Endodermal cell (in vitro differentiated cells): Measurements from ENCODE around the gene PLB1. TPM values are rescaled to one million over a fixed set of nuclear protein-coding genes. Genes with fewer than 3 reads are reported as not detected.

Source experiments
- DNase-seq: peaks from one replicate; pipeline ENCODE4 v3.0.0-alpha.2; 2017
- H3K27ac ChIP-seq: 2 replicates; pipeline ENCODE4 v1.5.1; 2013; ENCODE audit warnings: mild to moderate bottlenecking, low read depth, low read length, moderate library complexity
- H3K27me3 ChIP-seq: 2 replicates; pipeline ENCODE4 v1.6.1; 2013; ENCODE audit warnings: mild to moderate bottlenecking, low read length, moderate library complexity; ENCODE audit not compliant: insufficient read depth, control insufficient read depth, poor library complexity, severe bottlenecking
- H3K36me3 ChIP-seq: 2 replicates; pipeline ENCODE4 v1.7.0; 2013; ENCODE audit warnings: mild to moderate bottlenecking, low read length, moderate library complexity; ENCODE audit not compliant: control insufficient read depth, insufficient read depth
- H3K4me1 ChIP-seq: one replicate; pipeline ENCODE4 v1.7.0; 2013; ENCODE audit warnings: low read length; ENCODE audit not compliant: control insufficient read depth, insufficient read depth
- H3K4me3 ChIP-seq: 2 replicates; pipeline ENCODE4 v1.5.1; 2013; ENCODE audit warnings: mild to moderate bottlenecking, low read length, moderate library complexity
- H3K9ac ChIP-seq: 2 replicates; pipeline ENCODE4 v1.6.1; 2013; ENCODE audit warnings: mild to moderate bottlenecking, low read length, moderate library complexity; ENCODE audit not compliant: poor library complexity, severe bottlenecking; ENCODE audit errors: extremely low read depth
- H3K9me3 ChIP-seq: 2 replicates; pipeline ENCODE4 v1.6.1; 2013; ENCODE audit warnings: mild to moderate bottlenecking, low read length, moderate library complexity; ENCODE audit not compliant: control insufficient read depth
- H3K27ac Mint-ChIP-seq: 2 replicates; pipeline ENCODE4 v1.8.0; 2020; ENCODE audit warnings: mixed read lengths
- H3K27me3 Mint-ChIP-seq: 2 replicates; pipeline ENCODE4 v1.8.0; 2021; ENCODE audit warnings: mild to moderate bottlenecking, mixed read lengths; ENCODE audit not compliant: insufficient read depth
- H3K36me3 Mint-ChIP-seq: 2 replicates; pipeline ENCODE4 v1.8.0; 2020; ENCODE audit warnings: low read depth, mixed read lengths
- H3K4me1 Mint-ChIP-seq: 2 replicates; pipeline ENCODE4 v1.8.0; 2020; ENCODE audit warnings: mixed read lengths
- H3K4me3 Mint-ChIP-seq: 2 replicates; pipeline ENCODE4 v1.8.0; 2020; ENCODE audit warnings: mild to moderate bottlenecking, moderate library complexity, mixed read lengths
- H3K9me3 Mint-ChIP-seq: 2 replicates; pipeline ENCODE4 v1.8.0; 2020; ENCODE audit warnings: mild to moderate bottlenecking, mixed read lengths
- CTCF ChIP-seq: fragments of 200-600 bp; sonication (generic); conservative IDR thresholded peaks from 2 replicates; pipeline ENCODE4 v1.5.0; 2021; ENCODE audit warnings: antibody characterized with exemption, mild to moderate bottlenecking
- WGBS, 2 experiments: methylation state at CpG; one replicate each; pipeline versions ENCODE4 v1.1.5 to v1.1.7; 2013; ENCODE audit warnings: missing lambda C conversion rate in 2 of 2, mixed read lengths in 1 of 2; ENCODE audit not compliant: insufficient coverage in 1 of 2, insufficient read length in 1 of 2; 5-methylcytosine and 5-hydroxymethylcytosine counted together
- total RNA-seq, 2 donors: library from RNA; stranded (reverse); fragmentation: NEBNext Ultra II Directional in 1 of 2; extraction: Animal tissue kit (Norgen Biotek cat#: 25700) in 1 of 2; gene quantifications; 2 replicates in 1 of 2; 3 replicates in 1 of 2; pipeline ENCODE4 v1.2.1, GENCODE V29; 2021

Gene PLB1
- total RNA-seq, 2 donors from 2014 or later, result 0.35 to 0.38 TPM

GRCh38 chr2:28653892-28654662 is 158.2 kb downstream of the PLB1 start:
- Mint-ChIP-seq H3K27ac (no peak overlapping the region), H3K4me3 (no peak overlapping the region), H3K9me3 (peaks cover 2% of the 10 kb centered on the region), H3K27me3 (no peaks in the 10 kb centered on the region), H3K36me3 (no peaks in the 10 kb centered on the region), H3K4me1 (no peaks in the 10 kb centered on the region)
- Histone ChIP-seq H3K27me3 (no peaks in the 10 kb centered on the region), H3K36me3 (no peaks in the 10 kb centered on the region), H3K9me3 (no peaks in the 10 kb centered on the region), H3K4me3 (no peak overlapping the region), H3K9ac (no peak overlapping the region), H3K4me1 (no peaks in the 10 kb centered on the region), H3K27ac (no peak overlapping the region)
- 97% methylated on average over 2 of the region's 2 CpGs; no CpG with 5 or more reads in 1 of the 2 experiments for WGBS, 2 experiments
- no peak for DNase-seq
- no peak for TF ChIP-seq CTCF

GRCh38 chr2:28654663-28655320 is 158.9 kb downstream of the PLB1 start:
- no peak overlapping the region for H3K4me3 ChIP-seq
- no peaks in the 10 kb centered on the region for H3K36me3 ChIP-seq
- no peaks in the 10 kb centered on the region for H3K27me3 ChIP-seq
- no peaks in the 10 kb centered on the region for H3K27me3 Mint-ChIP-seq
- no peak overlapping the region for H3K27ac Mint-ChIP-seq
- H3K4me3 Mint-ChIP-seq, result no peak overlapping the region
- H3K9me3 ChIP-seq, result no peaks in the 10 kb centered on the region
- no peaks in the 10 kb centered on the region for H3K4me1 ChIP-seq
- TF ChIP-seq CTCF, result no peak
- H3K4me1 Mint-ChIP-seq, result no peaks in the 10 kb centered on the region
- 87 to 89% methylated on average over 7 to 8 of the region's 8 CpGs for WGBS, 2 experiments
- peaks cover 2% of the 10 kb centered on the region for H3K9me3 Mint-ChIP-seq
- H3K27ac ChIP-seq, result no peak overlapping the region
- H3K36me3 Mint-ChIP-seq, result no peaks in the 10 kb centered on the region
- H3K9ac ChIP-seq, result no peak overlapping the region
- no peak for DNase-seq

- no peak overlapping the region for H3K27ac ChIP-seq
- 86 to 91% methylated on average over 5 of the region's 5 CpGs for WGBS, 2 experiments
- H3K9ac ChIP-seq, result no peak overlapping the region
- Mint-ChIP-seq H3K4me3 (no peak overlapping the region), H3K4me1 (no peaks in the 10 kb centered on the region), H3K27me3 (no peaks in the 10 kb centered on the region), H3K27ac (no peak overlapping the region), H3K9me3 (peaks cover 2% of the 10 kb centered on the region), H3K36me3 (no peaks in the 10 kb centered on the region)
- no peak overlapping the region for H3K4me3 ChIP-seq
- H3K27me3 ChIP-seq, result no peaks in the 10 kb centered on the region
- TF ChIP-seq CTCF, result no peak
- H3K36me3 ChIP-seq, result no peaks in the 10 kb centered on the region
- DNase-seq, result peak; percentile 58
- H3K4me1 ChIP-seq, result no peaks in the 10 kb centered on the region
- H3K9me3 ChIP-seq, result no peaks in the 10 kb centered on the region
Observed at GRCh38 chr2:28656937-28657615, 161.2 kb downstream of the PLB1 start.
